GM23248 (cell line): ENCODE data around the gene ANO1. TPM values are rescaled to one million over a fixed set of nuclear protein-coding genes. Genes with fewer than 3 reads are reported as not detected.

Source experiments
- DNase-seq: peaks from one replicate; pipeline ENCODE4 v3.0.0-alpha.2; 2015
- H2AFZ ChIP-seq: fragments of 200-600 bp; sonication (generic); 2 replicates; pipeline ENCODE4 v1.6.1; 2016; ENCODE audit warnings: antibody characterized with exemption
- H3F3A ChIP-seq: fragments of 200-600 bp; sonication (generic); 2 replicates; pipeline ENCODE4 v1.6.1; 2016; ENCODE audit warnings: mild to moderate bottlenecking, antibody characterized with exemption, mixed run types; ENCODE audit not compliant: insufficient read depth
- H3K27ac ChIP-seq: fragments of 200-600 bp; sonication (generic); 2 replicates; pipeline ENCODE4 v1.5.1; 2016; ENCODE audit warnings: mild to moderate bottlenecking
- H3K27me3 ChIP-seq: fragments of 200-600 bp; sonication (generic); replicated peaks from 2 replicates; pipeline ENCODE4 v1.6.1; 2016; ENCODE audit warnings: mild to moderate bottlenecking; ENCODE audit not compliant: insufficient read depth
- H3K36me3 ChIP-seq: fragments of 200-600 bp; sonication (generic); 2 replicates; pipeline ENCODE4 v1.6.1; 2016; ENCODE audit warnings: low read depth, mild to moderate bottlenecking
- H3K4me1 ChIP-seq: fragments of 200-600 bp; sonication (generic); 2 replicates; pipeline ENCODE4 v1.6.1; 2016; ENCODE audit warnings: mild to moderate bottlenecking; ENCODE audit not compliant: insufficient read depth
- H3K4me2 ChIP-seq: fragments of 200-600 bp; sonication (generic); one replicate; pipeline ENCODE4 v1.6.1; 2016; ENCODE audit warnings: mild to moderate bottlenecking; ENCODE audit not compliant: unreplicated experiment
- H3K4me3 ChIP-seq: fragments of 200-600 bp; sonication (generic); 2 replicates; pipeline ENCODE4 v1.5.1; 2016; ENCODE audit warnings: mild to moderate bottlenecking
- H3K79me2 ChIP-seq: fragments of 200-600 bp; sonication (generic); 2 replicates; pipeline ENCODE4 v1.6.1; 2016; ENCODE audit warnings: mild to moderate bottlenecking; ENCODE audit not compliant: insufficient read depth
- H3K9ac ChIP-seq: fragments of 200-600 bp; sonication (generic); 2 replicates; pipeline ENCODE4 v1.6.1; 2016; ENCODE audit warnings: mild to moderate bottlenecking
- H3K9me2 ChIP-seq: fragments of 200-600 bp; sonication (generic); 2 replicates; pipeline ENCODE4 v1.6.1; 2016; ENCODE audit warnings: mixed run types, mild to moderate bottlenecking, moderate library complexity; ENCODE audit not compliant: insufficient read depth
- H3K9me3 ChIP-seq: fragments of 200-600 bp; sonication (generic); one replicate; pipeline ENCODE4 v1.6.1; 2017; ENCODE audit warnings: low read depth
- H4K20me1 ChIP-seq: fragments of 200-600 bp; sonication (generic); 2 replicates; pipeline ENCODE4 v1.6.0; 2016; ENCODE audit not compliant: insufficient read depth
- EZH2 ChIP-seq: fragments of 200-600 bp; sonication (generic); IDR thresholded peaks from 2 replicates; pipeline ENCODE4 v1.6.1; 2018; ENCODE audit warnings: antibody characterized with exemption, mild to moderate bottlenecking; ENCODE audit not compliant: insufficient read depth, poor library complexity, severe bottlenecking
- EZH2phosphoT487 ChIP-seq: fragments of 200-600 bp; sonication (generic); IDR thresholded peaks from 2 replicates; pipeline ENCODE4 v1.6.1; 2018; ENCODE audit warnings: antibody characterized with exemption, moderate library complexity, mild to moderate bottlenecking, low read depth; ENCODE audit not compliant: insufficient read depth
- WGBS, 2 experiments: methylation state at CpG; one replicate each; pipeline ENCODE4 v1.1.6; 2015 to 2017; ENCODE audit warnings: low lambda C conversion rate in 2 of 2, low coverage in 1 of 2; ENCODE audit errors: missing lambda C conversion rate in 2 of 2; 5-methylcytosine and 5-hydroxymethylcytosine counted together
- in situ Hi-C: fragments of 300-500 bp; cut with MboI; formaldehyde crosslinking; loops from 2 replicates; pipeline ENCODE4 v1.15.0; 2020
- polyA plus RNA-seq: library from polyadenylated mRNA; unstranded; fragments of >200 nt; fragmentation: Nextera tagmentation; extraction: Ambion mirVana; gene quantifications from 2 replicates; pipeline ENCODE4 v1.2.1, GENCODE V29; 2016
- total RNA-seq: library from RNA; depleted of rRNA; stranded (reverse); fragments of >200 nt; shearing (Covaris generic); gene quantifications from 2 replicates; pipeline ENCODE4 v1.2.3, GENCODE V29; 2014

Gene ANO1
- total and polyA plus RNA-seq, 2 experiments from 2014 or later: 0.97 TPM; not detected in 1

DNA sequence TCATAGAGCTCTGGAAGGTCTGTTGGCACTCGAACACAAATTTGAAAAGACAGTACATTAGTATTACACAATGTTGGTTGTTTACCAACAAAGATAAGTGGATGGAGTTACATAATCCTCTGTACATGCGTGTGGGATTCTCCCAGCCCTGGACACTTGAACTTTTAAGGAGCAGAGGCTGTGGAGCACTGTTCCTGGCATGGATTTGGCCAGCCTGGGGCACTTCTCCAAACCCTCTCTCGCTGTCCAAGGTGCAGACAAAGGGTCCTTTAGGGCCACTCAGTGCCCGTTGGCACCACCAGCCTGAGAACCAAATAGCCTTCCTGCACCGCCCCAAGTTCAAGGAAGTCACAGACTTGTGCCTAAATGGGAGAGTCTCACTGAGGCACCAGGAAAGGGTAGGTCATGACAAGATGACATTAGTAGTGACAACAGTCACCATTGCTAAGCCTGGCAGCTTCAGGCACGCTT is 1.6 kb upstream of the ANO1 start:
- Histone ChIP-seq H3K79me2 (no peaks in the 10 kb centered on the region), H4K20me1 (no peaks in the 10 kb centered on the region), H3K9ac (no peak overlapping the region), H3K27ac (no peak overlapping the region), H3K27me3 (peaks cover 71% of the 10 kb centered on the region), H3K4me1 (no peaks in the 10 kb centered on the region), H3K9me3 (no peaks in the 10 kb centered on the region), H3K4me3 (no peak overlapping the region), H3K9me2 (no peaks in the 10 kb centered on the region), H3K4me2 (no peak overlapping the region), H3K36me3 (no peaks in the 10 kb centered on the region), H3F3A (no peaks in the 10 kb centered on the region), H2AFZ (no peak overlapping the region)
- no peak for DNase-seq
- in situ Hi-C loops: no loop called here
- 29 to 31% methylated on average over 6 of the region's 6 CpGs for WGBS, 2 experiments
- TF ChIP-seq EZH2 (no peak), EZH2phosphoT487 (no peak)

DNA sequence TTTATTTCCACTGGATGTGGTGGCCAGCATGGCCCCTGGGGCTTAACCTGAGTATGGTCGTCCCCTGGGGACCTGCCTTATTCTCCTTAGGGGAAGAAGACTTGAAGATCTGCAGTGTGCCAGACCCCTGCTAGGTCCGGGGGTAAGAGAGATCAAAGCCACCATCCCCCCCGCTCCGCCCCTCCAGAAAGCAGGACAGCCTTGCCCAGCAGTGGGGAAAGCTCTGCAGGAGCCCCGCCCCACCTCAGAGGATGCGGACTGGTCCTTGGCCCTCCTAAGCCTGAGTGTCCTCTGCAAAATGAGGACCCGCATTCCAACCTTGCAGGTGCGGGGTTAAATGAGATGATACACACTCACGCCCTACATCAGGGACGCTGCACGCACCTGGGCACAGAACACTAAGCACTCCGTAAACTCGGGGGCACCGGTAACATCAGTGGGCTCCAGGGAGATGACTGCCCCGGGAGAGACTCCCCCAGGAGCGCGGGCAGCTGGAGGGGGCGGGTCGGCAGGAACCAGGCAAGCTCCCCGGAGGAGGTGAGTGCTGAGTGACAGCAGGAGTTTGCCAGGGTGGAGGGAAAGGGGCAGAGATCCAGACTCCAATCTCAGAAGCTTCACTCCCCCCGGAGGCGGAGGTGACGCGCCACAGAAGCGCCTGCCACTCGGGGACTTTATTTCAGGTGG is 564 bp upstream of the ANO1 start:
- Histone ChIP-seq H3K4me3 (no peak overlapping the region), H4K20me1 (no peaks in the 10 kb centered on the region), H3K27me3 (peaks cover 69% of the 10 kb centered on the region), H3K27ac (no peak overlapping the region), H2AFZ (no peak overlapping the region), H3K4me1 (no peaks in the 10 kb centered on the region), H3F3A (no peaks in the 10 kb centered on the region), H3K79me2 (no peaks in the 10 kb centered on the region), H3K36me3 (no peaks in the 10 kb centered on the region), H3K9ac (no peak overlapping the region), H3K9me3 (no peaks in the 10 kb centered on the region), H3K9me2 (no peaks in the 10 kb centered on the region), H3K4me2 (no peak overlapping the region)
- TF ChIP-seq EZH2phosphoT487 (0 out of 2 replicates have a peak, but pooled peaks have one; percentile 9), EZH2 (peak; percentile 90)
- 11 to 13% methylated on average over 21 to 26 of the region's 26 CpGs for WGBS, 2 experiments
- in situ Hi-C loops: no loop called here
- DNase-seq: no peak

DNA sequence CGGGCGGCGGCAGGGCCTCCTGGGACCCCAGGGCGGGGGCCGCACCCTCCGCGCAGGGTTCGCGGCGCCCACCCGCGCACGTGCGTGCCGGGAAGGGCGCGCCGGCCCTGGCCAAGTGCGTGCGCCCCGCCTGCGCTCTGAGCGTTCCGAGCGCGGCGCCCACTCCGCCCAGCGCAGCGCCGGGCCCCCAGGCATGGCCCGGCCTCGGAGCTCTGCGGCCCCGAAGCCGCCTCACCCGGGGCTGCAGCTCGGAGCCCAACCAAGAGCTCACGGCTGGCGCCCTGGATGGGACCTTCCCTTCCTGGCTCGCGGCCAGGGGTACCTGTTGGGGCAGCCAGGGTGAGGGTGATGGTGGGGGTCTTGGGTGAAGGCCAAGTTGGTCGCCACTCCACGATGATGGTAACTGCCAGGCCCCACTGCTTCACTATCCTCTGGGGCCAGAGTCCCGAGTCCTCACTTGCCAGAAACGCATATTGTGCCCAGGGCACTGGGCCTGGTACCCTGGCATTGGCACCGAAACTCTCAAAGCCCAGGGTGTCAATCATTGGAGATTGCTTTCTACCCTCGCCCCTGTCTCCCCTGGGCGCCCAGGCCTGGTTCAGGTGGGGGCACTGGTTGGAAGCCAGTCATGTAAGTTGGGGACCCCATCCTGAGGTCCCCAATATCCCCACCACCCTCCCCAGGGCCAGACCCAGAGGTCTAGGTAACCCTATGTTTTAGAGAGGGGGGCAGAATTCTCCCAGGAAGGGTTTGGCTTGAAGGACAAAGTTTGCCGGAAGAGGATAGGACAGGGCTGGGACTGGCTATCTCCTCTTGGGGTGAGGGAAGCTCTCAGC is 882 bp downstream of the ANO1 start:
- WGBS, 2 experiments: 8 to 21% methylated on average over 24 to 47 of the region's 50 CpGs
- H3K4me2 ChIP-seq: no peak overlapping the region
- H3K4me3 ChIP-seq: no peak overlapping the region
- H3K4me1 ChIP-seq: no peaks in the 10 kb centered on the region
- H3F3A ChIP-seq: no peaks in the 10 kb centered on the region
- no peak overlapping the region for H3K27ac ChIP-seq
- no peaks in the 10 kb centered on the region for H3K9me2 ChIP-seq
- no peak overlapping the region for H2AFZ ChIP-seq
- H3K9me3 ChIP-seq: no peaks in the 10 kb centered on the region
- TF ChIP-seq EZH2: no peak
- TF ChIP-seq EZH2phosphoT487: no peak
- no peaks in the 10 kb centered on the region for H4K20me1 ChIP-seq
- H3K79me2 ChIP-seq: no peaks in the 10 kb centered on the region
- H3K27me3 ChIP-seq: peaks cover 60% of the 10 kb centered on the region
- H3K9ac ChIP-seq: no peak overlapping the region
- in situ Hi-C loops: no loop called here
- DNase-seq: no peak
- H3K36me3 ChIP-seq: no peaks in the 10 kb centered on the region

DNA sequence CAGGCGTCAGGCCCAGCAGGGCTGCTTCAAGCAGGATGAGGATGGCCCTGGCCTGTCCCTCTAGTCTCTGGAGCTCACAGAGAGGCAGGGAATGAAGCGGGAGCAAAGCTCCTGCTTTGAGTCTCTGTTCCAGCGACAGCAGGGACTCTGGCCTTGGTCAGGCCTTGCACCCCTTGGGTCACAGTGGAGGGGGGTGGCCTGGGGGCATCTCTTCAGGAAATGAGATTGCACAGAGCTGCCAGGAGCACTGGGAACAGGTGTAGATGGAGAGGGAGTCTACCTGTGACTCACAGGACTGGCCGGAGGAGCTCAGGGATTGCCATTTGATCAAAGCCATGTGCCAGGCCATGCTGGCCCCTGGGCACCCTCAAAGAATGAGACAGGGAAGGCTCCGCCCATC is 1.6 kb downstream of the ANO1 start:
- Histone ChIP-seq H3K9me3 (no peaks in the 10 kb centered on the region), H3K4me2 (no peak overlapping the region), H3K4me3 (no peak overlapping the region), H3K9me2 (no peaks in the 10 kb centered on the region), H4K20me1 (no peaks in the 10 kb centered on the region), H3K27ac (no peak overlapping the region), H3K79me2 (no peaks in the 10 kb centered on the region), H3F3A (no peaks in the 10 kb centered on the region), H3K9ac (no peak overlapping the region), H2AFZ (no peak overlapping the region), H3K27me3 (peaks cover 60% of the 10 kb centered on the region), H3K36me3 (no peaks in the 10 kb centered on the region), H3K4me1 (no peaks in the 10 kb centered on the region)
- TF ChIP-seq EZH2phosphoT487 (no peak), EZH2 (no peak)
- no peak for DNase-seq
- WGBS, 2 experiments: 52 to 63% methylated on average over 5 of the region's 5 CpGs
- in situ Hi-C loops: no loop called here
